Astrocyte (in vitro differentiated cells and primary cell): ENCODE measurements around the gene ACTR3C. TPM values are rescaled to one million over a fixed set of nuclear protein-coding genes. Genes with fewer than 3 reads are reported as not detected.

Experiments
- DNase-seq: peaks from one replicate; pipeline ENCODE4 v3.0.0-alpha.2; 2010; ENCODE audit warnings: low read depth
- FAIRE-seq: peaks from 2 replicates; lab custom pipeline; 2011; peaks lifted over from hg19 to GRCh38; lab: Jason Lieb, UNC
- H2AFZ ChIP-seq: 2 replicates; pipeline ENCODE4 v1.6.0; 2012; ENCODE audit warnings: low read depth, low read length, inconsistent platforms
- H3K27ac ChIP-seq: 2 replicates; pipeline ENCODE4 v1.5.1; 2011; ENCODE audit warnings: low read depth, low read length, inconsistent platforms
- H3K27me3 ChIP-seq: 2 replicates; pipeline ENCODE4 v1.6.0; 2011; ENCODE audit warnings: low read length, inconsistent platforms; ENCODE audit not compliant: insufficient read depth
- H3K36me3 ChIP-seq: 2 replicates; pipeline ENCODE4 v1.5.1; 2011; ENCODE audit warnings: low read length, inconsistent platforms; ENCODE audit not compliant: insufficient read depth
- H3K4me1 ChIP-seq: 2 replicates; pipeline ENCODE4 v1.5.1; 2011; ENCODE audit warnings: low read length, inconsistent platforms; ENCODE audit not compliant: insufficient read depth
- H3K4me2 ChIP-seq: 2 replicates; pipeline ENCODE4 v1.6.0; 2012; ENCODE audit warnings: low read length, inconsistent platforms
- H3K4me3 ChIP-seq: 2 replicates; pipeline ENCODE4 v1.5.1; 2011; ENCODE audit warnings: low read depth, mild to moderate bottlenecking, low read length, inconsistent platforms; ENCODE audit not compliant: insufficient read depth
- H3K79me2 ChIP-seq: 2 replicates; pipeline ENCODE4 v1.6.0; 2012; ENCODE audit warnings: mild to moderate bottlenecking, low read length, inconsistent platforms; ENCODE audit not compliant: insufficient read depth
- H3K9ac ChIP-seq: 2 replicates; pipeline ENCODE4 v1.6.0; 2012; ENCODE audit warnings: mild to moderate bottlenecking, low read length, inconsistent platforms
- H3K9me3 ChIP-seq: 2 replicates; pipeline ENCODE4 v1.5.1; 2012; ENCODE audit warnings: low read depth, mild to moderate bottlenecking, low read length, inconsistent platforms; ENCODE audit not compliant: insufficient read depth
- H4K20me1 ChIP-seq: 2 replicates; pipeline ENCODE4 v1.6.0; 2012; ENCODE audit warnings: low read length, inconsistent platforms; ENCODE audit not compliant: insufficient read depth
- H3K27ac Mint-ChIP-seq: one replicate; pipeline ENCODE4 v1.8.0; 2021; ENCODE audit warnings: mild to moderate bottlenecking, mixed read lengths; ENCODE audit not compliant: unreplicated experiment
- H3K27me3 Mint-ChIP-seq: one replicate; pipeline ENCODE4 v1.8.0; 2021; ENCODE audit warnings: low read depth, mixed read lengths; ENCODE audit not compliant: unreplicated experiment
- H3K36me3 Mint-ChIP-seq: one replicate; pipeline ENCODE4 v1.8.0; 2021; ENCODE audit warnings: low read depth, mixed read lengths; ENCODE audit not compliant: unreplicated experiment
- H3K4me1 Mint-ChIP-seq: one replicate; pipeline ENCODE4 v1.8.0; 2021; ENCODE audit warnings: low read depth, mixed read lengths; ENCODE audit not compliant: unreplicated experiment
- H3K4me3 Mint-ChIP-seq: one replicate; pipeline ENCODE4 v1.8.0; 2021; ENCODE audit warnings: mild to moderate bottlenecking, moderate library complexity, mixed read lengths; ENCODE audit not compliant: unreplicated experiment
- H3K9me3 Mint-ChIP-seq: one replicate; pipeline ENCODE4 v1.8.0; 2021; ENCODE audit warnings: mild to moderate bottlenecking, mixed read lengths; ENCODE audit not compliant: unreplicated experiment
- EZH2 ChIP-seq: IDR thresholded peaks from 2 replicates; pipeline ENCODE4 v1.6.1; 2012; ENCODE audit warnings: mild to moderate bottlenecking, low read length, inconsistent platforms; ENCODE audit not compliant: insufficient read depth
- total RNA-seq: library from RNA; stranded (reverse); gene quantifications from 2 replicates; pipeline ENCODE4 v1.2.1, GENCODE V29; 2021
- TF ChIP-seq, protein P1 (sequence below): IDR thresholded peaks from 2 replicates; pipeline ENCODE4 v1.5.1; 2011; ENCODE audit warnings: low read depth, mild to moderate bottlenecking, inconsistent platforms, low read length, moderate library complexity; ENCODE audit not compliant: insufficient read depth

Gene ACTR3C
- total RNA-seq, 1 donor from 2014 or later, result 0.25 TPM

GRCh38 chr7:150311711-150312110 is 11.6 kb downstream of the ACTR3C start:
- Mint-ChIP-seq H3K27ac (no peak overlapping the region), H3K36me3 (no peaks in the 10 kb centered on the region), H3K4me1 (peaks cover 20% of the 10 kb centered on the region), H3K27me3 (no peaks in the 10 kb centered on the region), H3K4me3 (no peak overlapping the region), H3K9me3 (no peaks in the 10 kb centered on the region)
- TF ChIP-seq, protein P1, sequence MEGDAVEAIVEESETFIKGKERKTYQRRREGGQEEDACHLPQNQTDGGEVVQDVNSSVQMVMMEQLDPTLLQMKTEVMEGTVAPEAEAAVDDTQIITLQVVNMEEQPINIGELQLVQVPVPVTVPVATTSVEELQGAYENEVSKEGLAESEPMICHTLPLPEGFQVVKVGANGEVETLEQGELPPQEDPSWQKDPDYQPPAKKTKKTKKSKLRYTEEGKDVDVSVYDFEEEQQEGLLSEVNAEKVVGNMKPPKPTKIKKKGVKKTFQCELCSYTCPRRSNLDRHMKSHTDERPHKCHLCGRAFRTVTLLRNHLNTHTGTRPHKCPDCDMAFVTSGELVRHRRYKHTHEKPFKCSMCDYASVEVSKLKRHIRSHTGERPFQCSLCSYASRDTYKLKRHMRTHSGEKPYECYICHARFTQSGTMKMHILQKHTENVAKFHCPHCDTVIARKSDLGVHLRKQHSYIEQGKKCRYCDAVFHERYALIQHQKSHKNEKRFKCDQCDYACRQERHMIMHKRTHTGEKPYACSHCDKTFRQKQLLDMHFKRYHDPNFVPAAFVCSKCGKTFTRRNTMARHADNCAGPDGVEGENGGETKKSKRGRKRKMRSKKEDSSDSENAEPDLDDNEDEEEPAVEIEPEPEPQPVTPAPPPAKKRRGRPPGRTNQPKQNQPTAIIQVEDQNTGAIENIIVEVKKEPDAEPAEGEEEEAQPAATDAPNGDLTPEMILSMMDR, result no peak
- no peak for TF ChIP-seq EZH2
- peak; percentile 86 for DNase-seq
- Histone ChIP-seq H3K9me3 (no peaks in the 10 kb centered on the region), H3K27me3 (no peaks in the 10 kb centered on the region), H3K9ac (no peak overlapping the region), H2AFZ (no peak overlapping the region), H3K4me1 (peaks cover 2% of the 10 kb centered on the region), H4K20me1 (no peaks in the 10 kb centered on the region), H3K27ac (no peak overlapping the region), H3K36me3 (no peaks in the 10 kb centered on the region), H3K4me2 (no peak overlapping the region), H3K4me3 (no peak overlapping the region), H3K79me2 (no peaks in the 10 kb centered on the region)
- FAIRE-seq, result no peak

DNA sequence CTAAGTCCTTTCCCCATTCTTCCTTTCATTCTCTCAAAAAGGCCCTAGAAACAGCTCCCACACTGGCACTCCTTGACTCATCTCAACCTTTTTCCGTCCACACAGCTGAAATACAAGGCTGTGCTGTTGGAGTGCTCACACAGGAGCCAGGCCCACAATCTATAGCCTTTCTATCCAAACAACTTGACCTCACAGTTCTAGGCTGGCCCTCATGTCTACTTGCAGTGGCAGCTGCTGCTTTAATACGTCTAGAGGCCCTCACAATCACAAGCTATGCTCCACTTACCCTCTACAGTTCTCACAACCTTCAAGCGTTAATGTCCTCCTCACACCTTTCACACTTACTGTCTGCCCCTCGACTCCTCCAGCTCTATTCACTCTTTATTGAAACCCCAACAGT is 12.2 kb downstream of the ACTR3C start:
- no peaks in the 10 kb centered on the region for H3K27me3 ChIP-seq
- Mint-ChIP-seq H3K27ac (no peak overlapping the region), H3K4me3 (no peak overlapping the region), H3K27me3 (no peaks in the 10 kb centered on the region), H3K4me1 (peaks cover 20% of the 10 kb centered on the region), H3K36me3 (no peaks in the 10 kb centered on the region), H3K9me3 (no peaks in the 10 kb centered on the region)
- no peaks in the 10 kb centered on the region for H3K79me2 ChIP-seq
- no peak for FAIRE-seq
- H3K4me1 ChIP-seq, result peaks cover 2% of the 10 kb centered on the region
- DNase-seq, result no peak
- no peaks in the 10 kb centered on the region for H4K20me1 ChIP-seq
- TF ChIP-seq, protein P1, result no peak
- no peak for TF ChIP-seq EZH2
- no peak overlapping the region for H3K27ac ChIP-seq
- no peak overlapping the region for H3K4me2 ChIP-seq
- no peaks in the 10 kb centered on the region for H3K9me3 ChIP-seq
- no peak overlapping the region for H2AFZ ChIP-seq
- no peak overlapping the region for H3K9ac ChIP-seq
- H3K4me3 ChIP-seq, result no peak overlapping the region
- no peaks in the 10 kb centered on the region for H3K36me3 ChIP-seq

- FAIRE-seq, result no peak
- Histone ChIP-seq H3K4me2 (no peak overlapping the region), H2AFZ (no peak overlapping the region), H4K20me1 (no peaks in the 10 kb centered on the region), H3K36me3 (no peaks in the 10 kb centered on the region), H3K79me2 (no peaks in the 10 kb centered on the region), H3K4me3 (no peak overlapping the region), H3K9me3 (no peaks in the 10 kb centered on the region), H3K4me1 (peaks cover 2% of the 10 kb centered on the region), H3K27me3 (no peaks in the 10 kb centered on the region), H3K27ac (no peak overlapping the region), H3K9ac (no peak overlapping the region)
- Mint-ChIP-seq H3K27me3 (no peaks in the 10 kb centered on the region), H3K36me3 (no peaks in the 10 kb centered on the region), H3K27ac (no peak overlapping the region), H3K9me3 (no peaks in the 10 kb centered on the region), H3K4me3 (no peak overlapping the region), H3K4me1 (peaks cover 20% of the 10 kb centered on the region)
- TF ChIP-seq, protein P1, result no peak
- TF ChIP-seq EZH2, result no peak
- no peak for DNase-seq
Observed at GRCh38 chr7:150308575-150308974, 14.8 kb downstream of the ACTR3C start.
